HG02759 (cell line): Measurements from ENCODE around the gene CFAP45.

Source experiments
- ATAC-seq: cut with Tn5 transposase; IDR thresholded peaks from one replicate; pipeline ENCODE4 v1.9.1; 2021; ENCODE audit warnings: mild to moderate bottlenecking, moderate library complexity; ENCODE audit not compliant: unreplicated experiment

Gene CFAP45, protein sequence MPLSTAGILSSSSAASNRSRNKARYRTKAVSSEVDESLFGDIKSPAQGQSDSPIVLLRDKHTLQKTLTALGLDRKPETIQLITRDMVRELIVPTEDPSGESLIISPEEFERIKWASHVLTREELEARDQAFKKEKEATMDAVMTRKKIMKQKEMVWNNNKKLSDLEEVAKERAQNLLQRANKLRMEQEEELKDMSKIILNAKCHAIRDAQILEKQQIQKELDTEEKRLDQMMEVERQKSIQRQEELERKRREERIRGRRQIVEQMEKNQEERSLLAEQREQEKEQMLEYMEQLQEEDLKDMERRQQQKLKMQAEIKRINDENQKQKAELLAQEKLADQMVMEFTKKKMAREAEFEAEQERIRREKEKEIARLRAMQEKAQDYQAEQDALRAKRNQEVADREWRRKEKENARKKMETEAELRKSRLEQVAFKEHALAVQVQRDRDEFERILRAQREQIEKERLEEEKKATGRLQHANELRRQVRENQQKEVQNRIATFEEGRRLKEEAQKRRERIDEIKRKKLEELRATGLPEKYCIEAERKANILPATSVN

DNA sequence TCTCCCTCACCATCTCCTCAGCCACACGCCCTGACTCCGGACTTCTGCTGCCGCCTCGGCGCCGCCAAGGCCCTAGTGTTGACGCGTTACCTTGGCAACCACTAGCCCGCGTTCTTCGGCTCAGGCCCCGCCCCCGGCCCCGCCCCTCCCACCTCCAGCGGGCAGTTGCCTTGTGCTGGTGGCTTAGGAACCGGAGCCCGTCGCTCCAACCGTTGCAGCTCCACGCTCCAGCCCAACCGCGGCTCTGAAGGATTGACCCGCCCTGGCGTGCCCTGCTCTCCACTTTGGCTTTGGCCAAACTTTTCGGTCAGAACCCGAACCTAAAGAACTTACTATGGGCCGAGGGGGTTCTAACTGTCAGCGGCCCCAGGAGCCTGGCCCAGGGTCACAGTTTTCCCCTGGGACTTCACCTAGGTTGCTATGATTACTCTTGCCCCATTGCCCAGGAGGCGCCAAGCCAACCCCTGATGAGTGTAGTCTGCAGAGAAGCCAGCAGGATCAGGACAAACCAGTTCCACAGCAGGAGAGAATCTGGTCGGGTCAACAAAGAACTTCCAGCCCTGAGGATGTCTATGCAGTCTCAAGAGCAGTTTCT, at the start of gene CFAP45:
Gene CFAP45 (minus strand): TSS at position 80 of the 595 bp plus-strand sequence. CDS start 67 bp downstream, at position 13.
- ATAC-seq: no peak

DNA sequence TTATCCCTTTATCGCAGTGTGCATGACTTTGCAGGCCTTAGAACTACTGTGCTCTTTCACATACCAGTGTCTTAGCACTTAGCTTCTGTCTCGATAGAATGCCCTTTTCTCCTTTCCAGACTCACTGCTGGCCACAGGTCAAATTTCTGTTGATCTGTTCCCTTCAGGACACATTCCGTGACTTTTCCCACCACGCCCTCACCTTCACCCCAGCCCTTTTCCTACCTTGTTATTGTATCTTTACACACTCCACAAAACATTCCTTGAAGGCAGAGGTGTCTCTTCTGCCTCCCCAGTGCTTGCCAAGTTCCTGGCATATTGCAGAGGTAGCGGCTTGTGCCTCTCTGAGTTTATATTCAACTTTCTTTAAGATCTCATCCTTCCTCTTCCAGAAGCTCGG, 49.2 kb upstream of the CFAP45 start:
- no peak for ATAC-seq

GRCh38 chr1:159947942-159948341, 48.0 kb upstream of the CFAP45 start:
- no peak for ATAC-seq

DNA sequence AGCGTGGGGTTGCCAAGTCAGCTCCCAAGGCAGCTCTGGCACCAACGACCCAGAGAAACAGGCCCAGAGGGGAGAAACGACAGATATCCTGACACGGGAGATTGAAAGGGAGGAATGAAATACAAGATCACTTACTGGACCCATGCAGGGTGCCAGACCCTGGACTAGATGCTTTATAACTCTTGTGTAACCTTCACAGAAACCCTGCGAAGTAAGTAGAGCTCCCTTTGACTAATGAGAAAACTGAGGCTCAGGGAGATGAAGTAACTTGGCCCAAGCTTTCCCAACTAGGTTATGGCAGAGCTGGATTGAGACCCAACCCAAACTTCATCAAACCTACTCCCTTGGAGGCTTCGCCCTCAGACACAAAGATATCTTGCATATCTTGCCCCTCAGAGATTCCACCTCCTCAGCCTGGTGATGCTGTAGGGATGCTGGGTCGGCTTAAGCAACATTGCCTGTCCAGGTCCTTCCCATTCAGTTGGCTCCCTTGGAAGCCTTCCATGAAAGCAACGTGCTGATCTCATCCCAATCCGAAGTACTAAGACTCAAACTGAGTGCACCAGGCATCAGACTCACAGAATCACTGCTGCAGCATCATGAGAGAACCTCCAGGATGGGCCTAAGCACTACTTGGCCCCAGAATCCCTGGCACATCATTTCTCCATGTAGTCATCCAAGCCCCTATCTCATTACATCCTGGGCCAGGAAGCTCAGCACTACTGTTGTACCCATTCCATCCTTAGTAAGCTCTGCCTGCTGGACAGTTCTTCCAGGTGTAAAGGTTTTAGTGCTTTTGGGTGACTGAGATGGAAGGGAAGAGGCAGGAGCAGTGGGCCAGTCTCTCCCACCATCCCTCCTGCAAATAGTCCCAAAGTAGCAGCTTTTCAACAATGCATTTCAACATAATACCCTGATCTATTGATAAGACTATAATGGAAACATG, 46.5 kb upstream of the CFAP45 start:
- no peak for ATAC-seq

- peak; percentile 81 for ATAC-seq
These were observed 45.7 kb upstream of the CFAP45 start, which contains the start of gene IGSF9 for GRCh38 chr1:159945483-159946241. Gene IGSF9, minus strand, starts transcription at chr1:159945613. Its CDS starts 2,159 bp downstream, at chr1:159943454.

DNA sequence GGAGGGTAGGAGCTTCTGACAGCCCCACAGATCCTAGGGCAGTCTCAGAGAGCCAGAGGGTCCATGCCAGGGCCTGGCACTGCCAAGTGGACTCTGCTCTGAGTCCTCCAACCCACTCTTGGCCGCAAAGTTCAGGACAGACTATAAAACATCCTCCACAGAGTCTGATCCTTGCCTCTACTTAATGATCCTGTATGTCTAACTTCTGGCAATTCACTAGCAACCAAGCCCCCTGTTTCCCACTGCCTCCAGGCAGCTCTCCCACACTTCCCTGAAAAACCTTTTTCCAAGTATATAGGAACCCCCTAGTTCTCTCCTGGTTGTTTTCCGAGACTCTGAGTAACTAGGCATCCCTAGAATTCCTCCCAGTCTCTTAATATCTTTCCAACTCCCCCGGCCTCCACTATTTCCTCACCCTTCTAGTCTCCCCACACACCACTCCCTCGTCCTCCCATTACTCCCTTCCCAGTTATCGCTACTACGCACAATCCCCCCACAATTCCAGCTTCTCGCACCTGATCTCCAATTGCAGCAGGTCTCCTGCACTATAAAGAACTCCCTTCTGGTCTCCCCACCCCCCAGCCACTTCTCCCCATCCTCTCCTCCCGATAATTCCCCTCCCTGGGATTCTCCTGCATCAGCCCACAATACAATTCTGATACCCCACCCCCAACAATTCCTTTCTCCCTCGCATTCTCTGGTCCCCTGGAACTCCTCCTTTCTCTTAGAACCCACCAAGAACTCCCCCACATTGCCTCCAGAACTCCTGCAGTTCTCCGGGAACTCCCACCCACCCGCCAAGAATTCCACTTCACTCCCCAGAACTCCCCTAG, 44.9 kb upstream of the CFAP45 start:
- no peak for ATAC-seq

DNA sequence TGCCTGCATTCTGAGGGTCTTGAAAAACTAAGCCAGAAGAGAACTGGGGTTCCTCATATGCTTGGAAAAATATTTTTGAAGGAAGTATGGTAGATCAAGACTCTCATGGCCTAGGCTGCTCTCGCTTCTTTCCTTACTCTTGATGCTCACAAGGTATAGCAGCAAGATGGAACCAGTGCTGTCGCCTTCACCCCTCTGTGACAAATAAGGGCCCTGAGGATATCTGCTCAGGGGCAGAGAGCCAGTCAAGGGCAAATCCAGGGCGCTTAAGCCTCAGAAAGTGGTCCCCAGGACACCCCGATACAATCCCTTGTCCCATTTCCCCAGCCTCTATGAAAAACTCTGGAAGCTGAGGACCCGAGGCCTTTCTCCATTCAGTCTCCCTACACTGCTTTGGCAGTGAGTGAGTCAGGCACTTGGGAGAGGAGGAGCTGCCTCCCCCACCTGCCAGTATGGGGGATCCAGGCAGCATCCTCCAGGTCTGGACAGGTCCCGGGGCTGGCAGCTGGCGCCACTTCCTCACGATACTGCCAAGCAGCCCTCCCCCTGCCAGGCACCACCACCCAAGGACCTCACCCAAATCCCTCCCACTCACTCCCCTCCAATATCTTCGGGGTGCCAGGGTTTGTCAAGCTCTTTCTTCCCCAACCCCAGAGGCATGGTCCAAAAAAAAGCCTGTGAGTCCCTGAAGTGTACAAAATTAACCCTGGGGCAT, 44.1 kb upstream of the CFAP45 start:
- ATAC-seq: no peak

- ATAC-seq: no peak
These were observed 43.3 kb upstream of the CFAP45 start for GRCh38 chr1:159943278-159943640.

DNA sequence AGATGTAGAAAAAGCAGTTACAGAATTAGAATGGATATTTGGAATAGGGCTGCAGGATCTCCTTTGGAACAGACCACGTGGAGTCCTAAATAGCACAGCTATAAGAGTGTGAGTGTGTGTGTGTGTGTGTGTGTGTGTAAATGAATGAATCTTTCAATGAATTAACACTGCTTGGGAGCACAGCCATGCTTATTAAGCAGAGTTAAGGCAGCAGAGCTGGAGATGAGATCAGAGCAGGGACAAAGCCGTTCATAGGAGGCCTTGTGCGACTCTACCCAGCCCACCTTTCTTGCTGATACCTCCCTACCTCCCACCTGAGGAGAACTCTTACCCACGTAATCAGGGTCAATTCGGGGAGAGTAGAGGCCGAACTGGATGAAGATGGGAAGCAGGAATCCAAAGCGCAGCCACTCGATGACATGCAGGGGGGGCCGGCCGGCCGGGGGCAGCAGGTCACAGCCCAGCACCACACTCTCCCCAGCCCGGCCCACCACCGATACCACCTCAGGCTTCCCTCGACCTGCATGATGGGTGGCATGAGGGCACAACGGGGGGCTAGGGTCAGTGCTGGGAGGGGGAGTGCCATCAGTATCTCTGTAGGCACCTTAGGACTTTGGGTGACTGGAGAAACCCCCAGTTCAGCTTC, 42.8 kb upstream of the CFAP45 start:
- ATAC-seq: no peak

- no peak for ATAC-seq
These were observed 41.9 kb upstream of the CFAP45 start for GRCh38 chr1:159941591-159942560.

GRCh38 chr1:159941141-159941540, 41.2 kb upstream of the CFAP45 start:
- no peak for ATAC-seq

GRCh38 chr1:159940006-159940620, 40.1 kb upstream of the CFAP45 start:
- ATAC-seq: no peak

DNA sequence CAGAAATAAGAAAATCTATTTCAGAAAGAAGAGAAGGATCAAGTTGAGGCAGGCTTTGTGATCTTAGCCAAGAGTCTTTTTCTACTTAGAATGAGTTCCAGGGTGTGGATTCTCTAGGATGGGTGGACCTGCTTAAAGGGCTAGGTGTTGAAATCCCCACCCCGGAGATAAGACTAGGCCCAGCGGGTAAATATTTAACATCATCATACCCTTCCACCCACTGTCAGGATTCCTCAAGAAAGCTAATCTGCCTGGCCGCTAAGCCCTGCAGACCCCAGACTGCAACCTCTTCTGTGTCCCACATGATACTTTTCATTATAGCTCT, 39.7 kb upstream of the CFAP45 start:
- no peak for ATAC-seq

GRCh38 chr1:159938905-159939677, 39.1 kb upstream of the CFAP45 start:
- no peak for ATAC-seq

DNA sequence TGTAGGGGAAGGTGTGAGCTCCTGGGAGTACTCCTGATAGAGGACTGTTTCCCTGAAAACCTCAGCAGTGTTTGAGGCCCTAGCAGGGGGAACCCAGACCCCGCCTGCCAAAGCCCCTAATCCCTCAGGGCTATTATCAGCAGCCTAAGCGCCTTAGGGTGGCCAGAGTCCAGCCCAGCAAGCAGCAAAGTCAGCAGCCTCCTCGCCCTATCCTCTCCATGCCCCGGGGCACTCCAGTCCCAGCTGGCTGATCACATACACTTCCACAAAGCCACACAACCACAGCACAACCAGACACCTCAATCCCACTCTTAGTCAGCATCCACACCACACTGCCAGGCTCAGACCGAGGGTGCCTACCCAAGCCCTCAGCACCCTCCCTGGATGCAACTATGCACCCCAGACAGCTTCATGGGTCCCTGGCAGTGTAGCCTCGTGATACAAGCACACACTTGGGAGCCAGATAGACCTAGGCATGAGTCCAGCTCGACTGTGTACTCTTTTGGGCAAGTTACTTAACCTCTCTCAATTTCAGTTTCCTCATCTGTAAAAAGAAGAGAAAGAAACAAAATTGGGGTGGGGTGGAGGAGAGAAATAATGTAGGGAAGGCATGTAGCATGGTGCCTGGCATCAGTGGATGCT, 38.4 kb upstream of the CFAP45 start:
- ATAC-seq: no peak
